GM10266 (cell line): ENCODE results near the gene KLF6.

Experiments used
- DNase-seq: peaks from one replicate; pipeline ENCODE4 v3.0.0; 2012; ENCODE audit errors: extremely low spot score
- CTCF ChIP-seq: IDR thresholded peaks from 2 replicates; pipeline ENCODE4 v1.5.1; 2012; ENCODE audit warnings: mild to moderate bottlenecking, low read depth; ENCODE audit not compliant: control insufficient read depth, insufficient read depth; ENCODE audit errors: missing control alignments

Gene KLF6

GRCh38 chr10:3745521-3745920 is 39.5 kb downstream of the KLF6 start:
- no peak for DNase-seq

GRCh38 chr10:3741688-3742461 is 43.1 kb downstream of the KLF6 start:
- no peak for DNase-seq
- TF ChIP-seq CTCF: no peak

More at GRCh38 chr10:3745521-3745920, 39.5 kb downstream of the KLF6 start:
- no peak for TF ChIP-seq CTCF

GRCh38 chr10:3740157-3740871 is 44.7 kb downstream of the KLF6 start:
- no peak for TF ChIP-seq CTCF
- DNase-seq: no peak

- no peak for DNase-seq
- no peak for TF ChIP-seq CTCF
These were observed 46.1 kb downstream of the KLF6 start for GRCh38 chr10:3738855-3739350.

- no peak for TF ChIP-seq CTCF
- no peak for DNase-seq
These were observed 47.1 kb downstream of the KLF6 start for GRCh38 chr10:3737864-3738263.

- no peak for DNase-seq
These were observed 49.8 kb downstream of the KLF6 start for GRCh38 chr10:3735175-3735574.

More at GRCh38 chr10:3735175-3735574, 49.8 kb downstream of the KLF6 start:
- TF ChIP-seq CTCF: peak; percentile 63
